GM11168 (cell line): Measurements from ENCODE around the gene CFAP46.
"Not testable (repeated sequence)": the region's sequence is repeated elsewhere in the genome, so short reads cannot be mapped to it uniquely, and the experiment has no call there.

Source experiments
- in situ Hi-C: fragments of 300-500 bp; cut with MboI; formaldehyde crosslinking; loops from one replicate; pipeline ENCODE4 v1.12.0; 2022; ENCODE audit warnings: low sequenced_read_pairs; ENCODE audit not compliant: unreplicated experiment

Gene CFAP46

GRCh38 chr10:132836832-132837540, 105.4 kb downstream of the CFAP46 start:
- in situ Hi-C loops, result no loop called here

GRCh38 chr10:132836248-132836831, 106.0 kb downstream of the CFAP46 start:
- in situ Hi-C loops, result no loop called here

GRCh38 chr10:132835848-132836233, 106.5 kb downstream of the CFAP46 start:
- in situ Hi-C loops, result no loop called here

GRCh38 chr10:132834891-132835847, 107.2 kb downstream of the CFAP46 start:
- in situ Hi-C loops, result no loop called here

GRCh38 chr10:132834311-132834761, 108.0 kb downstream of the CFAP46 start:
- in situ Hi-C loops, result no loop called here

GRCh38 chr10:132833421-132834111, 108.8 kb downstream of the CFAP46 start:
- in situ Hi-C loops, result no loop called here

- in situ Hi-C loops, result no loop called here
Observed at GRCh38 chr10:132832186-132832969, 110.0 kb downstream of the CFAP46 start.

- in situ Hi-C loops, result no loop called here
Observed at GRCh38 chr10:132829403-132829802, 113.0 kb downstream of the CFAP46 start.

- in situ Hi-C loops, result no loop called here
Observed at GRCh38 chr10:132828681-132829080, 113.7 kb downstream of the CFAP46 start.

GRCh38 chr10:132827861-132828539, 114.4 kb downstream of the CFAP46 start:
- in situ Hi-C loops, result no loop called here

- in situ Hi-C loops, result no loop called here
Observed at GRCh38 chr10:132827423-132827789, 115.0 kb downstream of the CFAP46 start.

GRCh38 chr10:132826524-132827422, 115.6 kb downstream of the CFAP46 start:
- in situ Hi-C loops, result no loop called here

GRCh38 chr10:132825783-132826523, 116.4 kb downstream of the CFAP46 start:
- in situ Hi-C loops, result not testable (repeated sequence)

GRCh38 chr10:132820056-132820455, 122.3 kb downstream of the CFAP46 start:
- in situ Hi-C loops, result no loop called here

- in situ Hi-C loops, result no loop called here
Observed at GRCh38 chr10:132817701-132818211, 124.6 kb downstream of the CFAP46 start.

- in situ Hi-C loops, result no loop called here
Observed at GRCh38 chr10:132816718-132817117, 125.7 kb downstream of the CFAP46 start.

GRCh38 chr10:132815168-132815857, 127.1 kb downstream of the CFAP46 start:
- in situ Hi-C loops, result no loop called here
